GM23248 (cell line): ENCODE results near the gene SLIT3. TPM values are rescaled to one million over a fixed set of nuclear protein-coding genes. Genes with fewer than 3 reads are reported as not detected.
A peak's percentile ranks its signal among the peaks of the same experiment; 100 is the strongest.

Experiments used
- DNase-seq: peaks from one replicate; pipeline ENCODE4 v3.0.0-alpha.2; 2015
- H2AFZ ChIP-seq: fragments of 200-600 bp; sonication (generic); 2 replicates; pipeline ENCODE4 v1.6.1; 2016; ENCODE audit warnings: antibody characterized with exemption
- H3F3A ChIP-seq: fragments of 200-600 bp; sonication (generic); 2 replicates; pipeline ENCODE4 v1.6.1; 2016; ENCODE audit warnings: mild to moderate bottlenecking, antibody characterized with exemption, mixed run types; ENCODE audit not compliant: insufficient read depth
- H3K27ac ChIP-seq: fragments of 200-600 bp; sonication (generic); 2 replicates; pipeline ENCODE4 v1.5.1; 2016; ENCODE audit warnings: mild to moderate bottlenecking
- H3K27me3 ChIP-seq: fragments of 200-600 bp; sonication (generic); replicated peaks from 2 replicates; pipeline ENCODE4 v1.6.1; 2016; ENCODE audit warnings: mild to moderate bottlenecking; ENCODE audit not compliant: insufficient read depth
- H3K36me3 ChIP-seq: fragments of 200-600 bp; sonication (generic); 2 replicates; pipeline ENCODE4 v1.6.1; 2016; ENCODE audit warnings: low read depth, mild to moderate bottlenecking
- H3K4me1 ChIP-seq: fragments of 200-600 bp; sonication (generic); 2 replicates; pipeline ENCODE4 v1.6.1; 2016; ENCODE audit warnings: mild to moderate bottlenecking; ENCODE audit not compliant: insufficient read depth
- H3K4me2 ChIP-seq: fragments of 200-600 bp; sonication (generic); one replicate; pipeline ENCODE4 v1.6.1; 2016; ENCODE audit warnings: mild to moderate bottlenecking; ENCODE audit not compliant: unreplicated experiment
- H3K4me3 ChIP-seq: fragments of 200-600 bp; sonication (generic); 2 replicates; pipeline ENCODE4 v1.5.1; 2016; ENCODE audit warnings: mild to moderate bottlenecking
- H3K79me2 ChIP-seq: fragments of 200-600 bp; sonication (generic); 2 replicates; pipeline ENCODE4 v1.6.1; 2016; ENCODE audit warnings: mild to moderate bottlenecking; ENCODE audit not compliant: insufficient read depth
- H3K9ac ChIP-seq: fragments of 200-600 bp; sonication (generic); 2 replicates; pipeline ENCODE4 v1.6.1; 2016; ENCODE audit warnings: mild to moderate bottlenecking
- H3K9me2 ChIP-seq: fragments of 200-600 bp; sonication (generic); 2 replicates; pipeline ENCODE4 v1.6.1; 2016; ENCODE audit warnings: mixed run types, mild to moderate bottlenecking, moderate library complexity; ENCODE audit not compliant: insufficient read depth
- H3K9me3 ChIP-seq: fragments of 200-600 bp; sonication (generic); one replicate; pipeline ENCODE4 v1.6.1; 2017; ENCODE audit warnings: low read depth
- H4K20me1 ChIP-seq: fragments of 200-600 bp; sonication (generic); 2 replicates; pipeline ENCODE4 v1.6.0; 2016; ENCODE audit not compliant: insufficient read depth
- EZH2 ChIP-seq: fragments of 200-600 bp; sonication (generic); IDR thresholded peaks from 2 replicates; pipeline ENCODE4 v1.6.1; 2018; ENCODE audit warnings: antibody characterized with exemption, mild to moderate bottlenecking; ENCODE audit not compliant: insufficient read depth, poor library complexity, severe bottlenecking
- EZH2phosphoT487 ChIP-seq: fragments of 200-600 bp; sonication (generic); IDR thresholded peaks from 2 replicates; pipeline ENCODE4 v1.6.1; 2018; ENCODE audit warnings: antibody characterized with exemption, moderate library complexity, mild to moderate bottlenecking, low read depth; ENCODE audit not compliant: insufficient read depth
- WGBS, 2 experiments: methylation state at CpG; one replicate each; pipeline ENCODE4 v1.1.6; 2015 to 2017; ENCODE audit warnings: low lambda C conversion rate in 2 of 2, low coverage in 1 of 2; ENCODE audit errors: missing lambda C conversion rate in 2 of 2; 5-methylcytosine and 5-hydroxymethylcytosine counted together
- in situ Hi-C: fragments of 300-500 bp; cut with MboI; formaldehyde crosslinking; loops from 2 replicates; pipeline ENCODE4 v1.15.0; 2020
- polyA plus RNA-seq: library from polyadenylated mRNA; unstranded; fragments of >200 nt; fragmentation: Nextera tagmentation; extraction: Ambion mirVana; gene quantifications from 2 replicates; pipeline ENCODE4 v1.2.1, GENCODE V29; 2016
- total RNA-seq: library from RNA; depleted of rRNA; stranded (reverse); fragments of >200 nt; shearing (Covaris generic); gene quantifications from 2 replicates; pipeline ENCODE4 v1.2.3, GENCODE V29; 2014

SLIT3 gene
- total and polyA plus RNA-seq, 2 experiments from 2014 or later, result 61.9 to 100 TPM

GRCh38 chr5:169288066-169288930 lies 12.6 kb downstream of the SLIT3 start:
- peak overlapping the region; percentile 7 for H3K4me2 ChIP-seq
- no peaks in the 10 kb centered on the region for H3K27me3 ChIP-seq
- no peaks in the 10 kb centered on the region for H3K36me3 ChIP-seq
- H3K4me1 ChIP-seq, result peaks cover 30% of the 10 kb centered on the region
- WGBS, 2 experiments, result 15 to 25% methylated on average over 1 of the region's 1 CpG
- in situ Hi-C loops, result no loop called here
- no peaks in the 10 kb centered on the region for H3F3A ChIP-seq
- H3K79me2 ChIP-seq, result peaks cover 90% of the 10 kb centered on the region
- DNase-seq, result peak; percentile 48
- H4K20me1 ChIP-seq, result 0 out of 2 replicates have a peak, but pooled peaks cover 7% of the 10 kb centered on the region
- no peak overlapping the region for H3K4me3 ChIP-seq
- H3K9me3 ChIP-seq, result no peaks in the 10 kb centered on the region
- no peak overlapping the region for H2AFZ ChIP-seq
- H3K9me2 ChIP-seq, result no peaks in the 10 kb centered on the region
- no peak overlapping the region for H3K27ac ChIP-seq
- TF ChIP-seq EZH2phosphoT487 (no peak), EZH2 (no peak)
- no peak overlapping the region for H3K9ac ChIP-seq

GRCh38 chr5:169287529-169287928 lies 13.4 kb downstream of the SLIT3 start:
- H3K36me3 ChIP-seq, result no peaks in the 10 kb centered on the region
- 0 out of 2 replicates have a peak, but pooled peaks cover 7% of the 10 kb centered on the region for H4K20me1 ChIP-seq
- no peaks in the 10 kb centered on the region for H3K9me2 ChIP-seq
- peaks cover 30% of the 10 kb centered on the region for H3K4me1 ChIP-seq
- H2AFZ ChIP-seq, result no peak overlapping the region
- no peaks in the 10 kb centered on the region for H3K9me3 ChIP-seq
- peaks cover 84% of the 10 kb centered on the region for H3K79me2 ChIP-seq
- in situ Hi-C loops, result no loop called here
- no peak overlapping the region for H3K4me3 ChIP-seq
- 0 out of 2 replicates have a peak overlapping the region, but pooled peaks have one; percentile 39 for H3K27ac ChIP-seq
- peak; percentile 25 for DNase-seq
- TF ChIP-seq EZH2 (no peak), EZH2phosphoT487 (no peak)
- no peaks in the 10 kb centered on the region for H3F3A ChIP-seq
- H3K9ac ChIP-seq, result no peak overlapping the region
- peak overlapping the region; percentile 7 for H3K4me2 ChIP-seq
- no peaks in the 10 kb centered on the region for H3K27me3 ChIP-seq
- 51 to 64% methylated on average over 4 of the region's 4 CpGs for WGBS, 2 experiments

GRCh38 chr5:169286572-169287300 lies 14.2 kb downstream of the SLIT3 start:
- Histone ChIP-seq H3K79me2 (peaks cover 76% of the 10 kb centered on the region), H3K36me3 (no peaks in the 10 kb centered on the region), H3K27ac (peak overlapping the region; percentile 39), H3K4me2 (no peak overlapping the region), H4K20me1 (0 out of 2 replicates have a peak, but pooled peaks cover 7% of the 10 kb centered on the region), H3K9ac (no peak overlapping the region), H3K9me3 (no peaks in the 10 kb centered on the region), H2AFZ (no peak overlapping the region), H3K27me3 (no peaks in the 10 kb centered on the region), H3F3A (no peaks in the 10 kb centered on the region), H3K9me2 (no peaks in the 10 kb centered on the region), H3K4me1 (peaks cover 30% of the 10 kb centered on the region), H3K4me3 (no peak overlapping the region)
- TF ChIP-seq EZH2phosphoT487 (no peak), EZH2 (no peak)
- DNase-seq, result peak; percentile 40
- 46 to 47% methylated on average over 11 of the region's 11 CpGs for WGBS, 2 experiments
- in situ Hi-C loops, result no loop called here

GRCh38 chr5:169283887-169284286 lies 17.1 kb downstream of the SLIT3 start:
- Histone ChIP-seq H2AFZ (no peak overlapping the region), H3K4me1 (peaks cover 22% of the 10 kb centered on the region), H4K20me1 (no peaks in the 10 kb centered on the region), H3K9ac (no peak overlapping the region), H3K4me2 (no peak overlapping the region), H3K36me3 (no peaks in the 10 kb centered on the region), H3K27me3 (no peaks in the 10 kb centered on the region), H3F3A (no peaks in the 10 kb centered on the region), H3K27ac (no peak overlapping the region), H3K9me2 (no peaks in the 10 kb centered on the region), H3K9me3 (no peaks in the 10 kb centered on the region), H3K79me2 (peaks cover 48% of the 10 kb centered on the region), H3K4me3 (no peak overlapping the region)
- TF ChIP-seq EZH2phosphoT487, result no peak
- no peak for TF ChIP-seq EZH2
- WGBS, 2 experiments, result 69 to 74% methylated on average over 6 of the region's 6 CpGs
- DNase-seq, result no peak
- in situ Hi-C loops, result no loop called here
